Measurements from ENCODE around the gene CLBA1.

DNA sequence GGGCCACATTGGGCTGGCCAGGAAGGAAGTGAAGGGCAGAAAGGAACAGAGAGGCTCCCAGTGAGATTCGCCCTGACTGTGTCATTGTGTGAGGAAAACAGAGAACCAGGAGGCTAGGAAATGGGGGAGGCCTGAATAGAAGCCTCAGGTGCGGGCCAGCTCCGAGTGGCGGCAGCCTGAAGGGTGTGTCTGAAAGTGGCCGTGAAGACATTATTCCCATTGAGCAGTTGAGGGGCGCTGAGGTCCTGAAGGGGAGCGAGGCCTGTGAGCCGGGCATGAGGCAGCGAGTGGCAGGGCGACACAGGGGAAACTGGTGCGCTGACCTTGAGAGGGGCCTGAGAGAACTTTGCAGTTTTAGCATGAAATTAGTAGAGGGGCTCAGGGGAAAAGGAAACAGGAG is 6.9 kb downstream of the CLBA1 start:
- TF ChIP-seq, protein P1, sequence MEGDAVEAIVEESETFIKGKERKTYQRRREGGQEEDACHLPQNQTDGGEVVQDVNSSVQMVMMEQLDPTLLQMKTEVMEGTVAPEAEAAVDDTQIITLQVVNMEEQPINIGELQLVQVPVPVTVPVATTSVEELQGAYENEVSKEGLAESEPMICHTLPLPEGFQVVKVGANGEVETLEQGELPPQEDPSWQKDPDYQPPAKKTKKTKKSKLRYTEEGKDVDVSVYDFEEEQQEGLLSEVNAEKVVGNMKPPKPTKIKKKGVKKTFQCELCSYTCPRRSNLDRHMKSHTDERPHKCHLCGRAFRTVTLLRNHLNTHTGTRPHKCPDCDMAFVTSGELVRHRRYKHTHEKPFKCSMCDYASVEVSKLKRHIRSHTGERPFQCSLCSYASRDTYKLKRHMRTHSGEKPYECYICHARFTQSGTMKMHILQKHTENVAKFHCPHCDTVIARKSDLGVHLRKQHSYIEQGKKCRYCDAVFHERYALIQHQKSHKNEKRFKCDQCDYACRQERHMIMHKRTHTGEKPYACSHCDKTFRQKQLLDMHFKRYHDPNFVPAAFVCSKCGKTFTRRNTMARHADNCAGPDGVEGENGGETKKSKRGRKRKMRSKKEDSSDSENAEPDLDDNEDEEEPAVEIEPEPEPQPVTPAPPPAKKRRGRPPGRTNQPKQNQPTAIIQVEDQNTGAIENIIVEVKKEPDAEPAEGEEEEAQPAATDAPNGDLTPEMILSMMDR (conservative IDR thresholded peaks at IDR 0.05) = no peak
- TF ChIP-seq ZFX (IDR thresholded peaks at IDR 0.05) = no peak

All from C4-2B (cell line).